ENCODE measurements around the gene PCSK6.

- TF ChIP-seq CTCF (IDR thresholded peaks at IDR 0.05) (no peak), POLR2A (IDR thresholded peaks at IDR 0.05) (no peak), POLR2AphosphoS5 (IDR thresholded peaks at IDR 0.05) (no peak)
Measured at GRCh38 chr15:101492766-101493692, 3.5 kb upstream of the PCSK6 start.
